HG02981 (cell line): ENCODE measurements around the gene CUZD1.
"Not testable (repeated sequence)": the region's sequence is repeated elsewhere in the genome, so short reads cannot be mapped to it uniquely, and the experiment has no call there.

Source experiments
- ATAC-seq: cut with Tn5 transposase; IDR thresholded peaks from one replicate; pipeline ENCODE4 v1.9.1; 2021; ENCODE audit warnings: mild to moderate bottlenecking, moderate library complexity; ENCODE audit not compliant: unreplicated experiment

CUZD1 gene

GRCh38 chr10:122845783-122846332, at the start of gene CUZD1:
Gene CUZD1 (minus strand): TSS chr10:122845857. CDS start chr10:122845843, 14 bp downstream.
- no peak for ATAC-seq

- ATAC-seq: no peak
These were observed 48.7 kb upstream of the CUZD1 start for GRCh38 chr10:122894261-122894944.

- ATAC-seq: no peak
These were observed 38.5 kb upstream of the CUZD1 start for GRCh38 chr10:122884166-122884565.

DNA sequence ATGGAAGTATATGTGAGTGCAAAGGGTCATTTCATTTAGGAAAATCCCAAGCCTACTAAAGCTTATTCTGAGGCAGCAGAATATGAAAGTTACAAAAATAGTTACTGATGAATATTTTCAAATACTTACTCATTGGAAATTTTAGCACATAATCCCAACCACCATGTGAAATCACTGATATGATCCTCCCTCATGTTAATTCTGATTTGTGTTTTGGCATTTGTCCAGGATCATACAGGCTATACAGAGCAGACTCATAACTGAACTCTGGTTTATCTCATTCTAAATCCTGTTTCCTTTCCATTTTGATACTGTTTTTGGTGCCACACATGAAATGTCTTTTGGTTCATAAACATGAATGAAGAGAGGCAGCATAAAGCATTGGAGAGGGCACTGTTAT, 37.1 kb upstream of the CUZD1 start:
- ATAC-seq: no peak

DNA sequence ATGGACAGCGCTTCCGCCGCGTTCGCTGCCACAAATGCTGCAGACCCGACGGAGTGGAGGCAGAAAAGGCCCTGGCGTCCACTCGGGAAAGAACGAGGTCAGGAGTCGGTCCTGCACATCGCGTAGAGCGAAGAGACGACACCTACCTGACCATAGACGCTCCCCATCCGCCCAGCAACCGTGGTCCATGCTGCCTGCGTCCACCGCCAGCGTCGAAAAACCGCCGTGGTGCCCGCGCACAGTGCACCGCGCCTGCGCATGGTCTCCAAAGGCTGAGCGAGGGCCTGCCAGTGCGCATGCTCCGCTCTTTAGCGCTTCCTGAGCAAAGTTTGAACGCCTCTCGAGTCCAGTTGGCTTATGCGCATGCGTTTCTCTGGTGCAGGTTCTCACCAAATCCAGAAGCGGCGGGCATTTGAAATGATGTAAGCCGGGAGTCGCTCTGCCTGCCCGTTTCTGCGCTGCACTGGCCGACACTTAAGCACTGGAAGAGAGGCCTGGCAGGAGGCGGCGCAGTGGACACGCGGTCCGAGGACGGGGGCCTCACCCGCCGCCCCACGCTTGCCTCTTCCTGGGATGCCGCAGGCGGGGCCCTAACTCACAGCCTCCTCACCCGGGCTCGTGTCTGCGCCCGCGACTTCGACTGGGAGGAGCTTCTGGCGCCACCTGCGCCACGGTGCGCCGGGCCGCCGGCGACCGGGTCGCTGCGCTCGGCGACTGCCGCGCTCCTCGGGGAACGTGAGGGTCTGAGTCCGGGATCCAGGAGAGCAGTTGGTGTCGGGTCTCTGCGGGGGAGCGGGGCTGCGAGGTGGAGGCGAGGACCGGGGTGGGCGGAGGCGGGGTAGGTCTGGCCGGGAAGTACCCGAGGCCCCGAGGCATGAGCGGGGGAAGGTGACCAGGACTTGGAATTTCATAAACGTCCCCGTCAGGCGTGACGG, 33.9 kb upstream of the CUZD1 start, which contains the start of gene FAM24B:
Gene FAM24B (minus strand): TSS at position 243 of the 935 bp plus-strand sequence. CDS start 29,066 bp downstream, outside the sequence.
- ATAC-seq: peak; percentile 77

DNA sequence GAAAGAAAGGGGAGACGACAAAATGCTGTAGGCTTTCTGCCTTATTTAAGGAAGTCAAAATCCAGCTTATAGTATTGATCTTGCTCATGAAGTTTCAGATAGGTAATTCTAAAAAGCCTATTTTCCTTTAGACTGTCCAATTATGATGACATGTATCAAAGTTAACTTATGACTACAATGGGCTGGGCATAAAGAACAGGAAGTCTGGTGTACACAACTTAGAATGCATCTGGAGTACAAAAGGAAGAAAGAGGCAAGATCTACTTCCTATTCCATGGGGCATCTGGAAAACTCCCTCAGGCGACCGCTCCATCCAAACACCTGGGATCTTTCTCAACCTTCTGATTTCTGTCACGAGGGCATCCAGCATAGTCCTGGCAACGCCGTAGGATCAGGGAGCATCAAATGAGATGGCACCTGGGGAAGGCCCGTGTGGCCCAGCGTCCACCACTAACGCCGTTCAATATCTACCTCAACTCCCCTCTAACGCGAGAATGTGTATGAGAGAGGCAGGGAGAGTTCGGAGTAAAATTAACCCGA, 33.2 kb upstream of the CUZD1 start:
- ATAC-seq: no peak

GRCh38 chr10:122877264-122877663, 31.6 kb upstream of the CUZD1 start:
- no peak for ATAC-seq

GRCh38 chr10:122876467-122876855, 30.8 kb upstream of the CUZD1 start:
- no peak for ATAC-seq

DNA sequence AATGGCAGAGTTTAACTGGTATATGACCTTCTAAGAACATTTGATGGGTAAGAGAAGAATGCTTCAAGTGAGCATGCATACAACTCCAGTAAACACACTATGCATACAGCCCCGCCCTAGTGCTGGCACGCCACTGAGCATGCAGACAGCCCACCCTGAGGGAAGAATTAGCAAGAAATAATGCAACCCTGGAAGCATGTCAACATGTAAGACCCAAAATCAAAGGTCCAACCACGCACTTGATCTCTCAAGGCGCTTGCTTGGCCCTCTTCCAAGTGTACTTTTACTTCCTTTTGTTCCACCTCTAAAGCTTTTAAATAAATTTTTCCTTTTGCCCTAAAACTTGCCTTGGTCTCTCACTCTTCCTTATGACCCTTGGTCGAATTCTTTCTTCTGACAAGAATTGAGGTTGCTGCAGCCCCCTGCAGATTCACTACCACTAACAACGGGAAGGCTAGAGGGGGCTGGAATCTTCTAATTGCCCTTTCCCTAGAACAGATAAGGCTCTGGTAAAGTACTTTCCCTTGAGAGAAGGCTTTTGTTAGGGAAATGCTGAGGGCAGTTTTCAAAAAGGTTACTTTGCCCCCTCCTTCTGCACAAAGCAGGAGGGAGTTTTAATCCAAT, 30.3 kb upstream of the CUZD1 start:
- no peak for ATAC-seq

DNA sequence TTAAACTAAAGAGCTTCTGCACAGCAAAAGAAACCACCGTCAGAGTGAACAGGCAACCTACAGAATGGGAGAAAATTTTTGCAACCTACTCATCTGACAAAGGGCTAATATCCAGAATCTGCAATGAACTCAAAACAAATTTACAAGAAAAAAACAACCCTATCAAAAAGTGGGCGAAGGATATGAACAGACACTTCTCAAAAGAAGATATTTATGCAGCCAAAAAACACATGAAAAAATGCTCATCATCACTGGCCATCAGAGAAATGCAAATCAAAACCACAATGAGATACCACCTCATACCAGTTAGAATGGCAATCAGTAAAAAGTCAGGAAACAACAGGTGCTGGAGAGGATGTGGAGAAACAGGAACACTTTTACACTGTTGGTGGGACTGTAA, 26.3 kb upstream of the CUZD1 start:
- ATAC-seq: not testable (repeated sequence)

- ATAC-seq: not testable (repeated sequence)
These were observed 23.1 kb upstream of the CUZD1 start for GRCh38 chr10:122868768-122869167.

DNA sequence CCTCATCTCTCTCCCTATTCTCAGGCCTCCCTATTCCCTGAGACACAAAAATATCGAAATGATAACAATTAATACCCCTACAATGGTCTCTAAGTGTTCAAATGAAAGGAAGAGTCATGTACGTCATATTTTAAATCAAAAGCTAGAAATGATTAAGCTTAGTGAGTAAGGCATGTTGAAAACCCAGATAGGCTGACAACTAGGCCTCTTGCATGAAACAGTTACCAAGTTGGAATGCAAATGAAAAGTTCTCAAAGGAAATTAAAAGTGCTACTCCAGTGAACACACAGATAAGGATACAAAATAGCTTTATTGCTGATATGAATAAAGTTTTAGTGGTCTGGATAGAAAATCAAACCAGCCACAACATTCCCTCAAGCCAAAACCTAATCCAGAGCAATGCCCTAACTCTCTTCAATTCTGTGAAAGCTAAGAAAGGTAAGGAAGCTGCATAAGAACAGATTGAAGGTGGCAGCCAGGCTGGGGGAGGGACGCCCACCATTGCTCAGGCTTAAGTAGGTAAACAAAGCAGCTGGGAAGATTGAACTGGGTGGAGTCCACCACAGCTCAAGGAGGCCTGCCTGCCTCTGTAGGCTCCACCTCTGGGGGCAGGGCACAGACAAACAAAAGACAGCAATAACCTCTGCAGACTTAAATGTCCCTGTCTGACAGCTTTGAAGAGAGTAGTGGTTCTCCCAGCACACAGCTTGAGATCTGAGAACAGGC, 21.3 kb upstream of the CUZD1 start:
- not testable (repeated sequence) for ATAC-seq

DNA sequence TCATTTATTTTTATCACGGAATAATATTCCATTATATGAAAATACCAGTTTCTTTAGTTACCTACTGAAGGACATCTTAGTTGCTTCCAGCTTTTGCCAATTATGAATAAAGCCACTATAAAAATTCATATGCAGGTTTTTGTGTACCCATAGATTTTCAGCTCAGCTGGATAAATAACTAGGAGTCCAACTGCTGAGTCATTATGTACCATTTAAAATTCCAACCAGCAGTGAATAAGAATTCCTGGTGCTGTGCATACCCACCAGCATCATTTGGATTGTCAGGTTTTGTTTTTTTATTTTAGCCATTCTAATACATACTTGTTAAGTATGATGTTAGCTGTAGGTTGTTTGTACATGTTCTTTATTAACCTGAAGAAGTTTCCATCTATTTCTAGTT, 19.2 kb upstream of the CUZD1 start:
- ATAC-seq: no peak

GRCh38 chr10:122864194-122864592, 18.5 kb upstream of the CUZD1 start:
- no peak for ATAC-seq

- no peak for ATAC-seq
These were observed 17.8 kb upstream of the CUZD1 start for GRCh38 chr10:122863216-122864193.

- ATAC-seq: no peak
These were observed 16.1 kb upstream of the CUZD1 start for GRCh38 chr10:122861711-122862161.

DNA sequence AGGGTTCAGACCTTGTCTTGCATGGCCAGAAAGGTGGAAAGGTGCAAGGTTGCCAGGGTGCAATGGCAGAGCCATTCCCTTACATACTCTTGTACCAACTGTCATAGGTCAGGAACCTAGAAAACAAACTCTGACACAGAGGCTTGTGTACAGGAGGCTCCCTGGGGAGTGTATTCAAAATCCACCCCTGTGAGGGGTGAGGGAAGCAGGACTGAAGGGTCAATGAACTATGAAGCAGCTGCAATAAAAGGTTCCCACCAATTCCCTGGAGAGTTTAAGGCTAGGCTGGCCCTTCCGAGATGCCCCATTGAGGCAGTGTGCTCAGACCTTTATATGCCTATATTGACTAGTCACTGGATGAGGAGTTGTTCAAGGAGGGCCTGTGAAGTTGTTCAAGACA, 13.9 kb upstream of the CUZD1 start:
- ATAC-seq: no peak

DNA sequence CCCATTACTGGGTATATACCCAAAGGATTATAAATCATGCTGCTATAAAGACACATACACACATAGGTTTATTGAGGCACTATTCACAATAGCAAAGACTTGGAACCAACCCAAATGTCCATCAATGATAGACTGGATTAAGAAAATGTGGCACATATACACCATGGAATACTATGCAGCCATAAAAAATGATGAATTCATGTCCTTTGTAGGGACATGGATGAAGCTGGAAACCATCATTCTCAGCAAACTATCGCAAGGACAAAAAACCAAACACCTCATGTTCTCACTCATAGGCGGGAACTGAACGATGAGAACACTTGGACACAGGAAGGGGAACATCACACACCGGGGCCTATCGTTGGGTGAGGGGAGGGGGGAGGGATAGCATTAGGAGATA, 12.4 kb upstream of the CUZD1 start:
- not testable (repeated sequence) for ATAC-seq

GRCh38 chr10:122856902-122857301, 11.2 kb upstream of the CUZD1 start:
- no peak for ATAC-seq
